Psoas muscle (tissue), 8 donors: ENCODE measurements around the gene SEMA4D. TPM values are rescaled to one million over a fixed set of nuclear protein-coding genes. Genes with fewer than 3 reads are reported as not detected.
"Not testable (repeated sequence)": the region's sequence is repeated elsewhere in the genome, so short reads cannot be mapped to it uniquely, and the experiment has no call there.

Experiments used
- ATAC-seq, 4 donors: fragments of 200-7000 bp; cut with Tn5 transposase; one replicate each; pipeline ENCODE4 v1.9.1; 2020; ENCODE audit warnings: moderate library complexity in 3 of 4, mild to moderate bottlenecking in 2 of 4
- DNase-seq, 2 donors: peaks; one replicate each; pipeline ENCODE4 v3.0.0-alpha.2; 2020
- H3K27ac ChIP-seq: fragments of 200-600 bp; one replicate; pipeline ENCODE4 v1.8.0; 2022
- H3K27me3 ChIP-seq, 3 donors: fragments of 200-600 bp in 1 of 3; one replicate each; pipeline versions ENCODE4 v1.6.1 to v1.8.0; 2013 to 2022; ENCODE audit warnings: low read length in 2 of 3, mild to moderate bottlenecking in 2 of 3, moderate library complexity in 1 of 3; ENCODE audit not compliant: insufficient read depth in 3 of 3
- H3K36me3 ChIP-seq, 2 donors: fragments of 200-600 bp in 1 of 2; one replicate each; pipeline versions ENCODE4 v1.6.1 to v1.8.0; 2013 to 2022; ENCODE audit warnings: low read depth in 1 of 2, mild to moderate bottlenecking in 1 of 2, moderate library complexity in 1 of 2; ENCODE audit not compliant: insufficient read depth in 1 of 2
- H3K4me1 ChIP-seq: fragments of 200-600 bp; one replicate; pipeline ENCODE4 v1.8.0; 2022
- H3K4me3 ChIP-seq: fragments of 200-600 bp; one replicate; pipeline ENCODE4 v1.8.0; 2022; ENCODE audit warnings: mild to moderate bottlenecking
- H3K9me3 ChIP-seq: fragments of 200-600 bp; one replicate; pipeline ENCODE4 v1.8.0; 2022
- WGBS, 3 donors: extraction: QIAGEN DNeasy Blood & Tissue Kit; methylation state at CpG; one replicate each; pipeline versions ENCODE4 v1.1.6 to v1.1.7; 2013; 5-methylcytosine and 5-hydroxymethylcytosine counted together
- intact Hi-C, 2 donors: fragments of 100-400 bp; cut with DNase I; formaldehyde crosslinking; loops; one replicate each; pipeline versions ENCODE4 v1.11.0 to v1.14.2; 2022
- polyA plus RNA-seq, 3 donors: library from polyadenylated mRNA; stranded (reverse); fragments of 200-250 nt; gene quantifications; one replicate each; pipeline ENCODE4 v1.2.3, GENCODE V29; 2013
- total RNA-seq, 4 donors: library from RNA; stranded (reverse); fragmentation: NEBNext Ultra II Directional in 2 of 4; extraction: Animal tissue kit (Norgen Biotek cat#: 25700) in 2 of 4; gene quantifications; one replicate each; pipeline versions ENCODE4 v1.2.1 to v1.2.4, GENCODE V29; 2021 to 2023
- TF ChIP-seq, protein P1 (sequence below): fragments of 200-600 bp; IDR thresholded peaks from one replicate; pipeline ENCODE4 v1.8.0; 2022; ENCODE audit warnings: antibody characterized with exemption
- donor health status: healthy with polysubstance abuse.
- donor health status: DM: no; HTN: no; CAD: no; lungs with moderate emphysema.
- donor health status: Bipolar disorder and iron deficiency.
- donor health status: healthy.
- donor health status: DM: yes; HTN: yes; CAD: no.
- donor health status: DM: no; HTN: no; CAD: no.
- donor health status: DM: no; HTN: no; CAD: no.
- donor health status: DM: yes; HTN: yes; CAD: no.

SEMA4D gene
- total and polyA plus RNA-seq, 7 donors: 9.3 to 111 (median 32.1) TPM

DNA sequence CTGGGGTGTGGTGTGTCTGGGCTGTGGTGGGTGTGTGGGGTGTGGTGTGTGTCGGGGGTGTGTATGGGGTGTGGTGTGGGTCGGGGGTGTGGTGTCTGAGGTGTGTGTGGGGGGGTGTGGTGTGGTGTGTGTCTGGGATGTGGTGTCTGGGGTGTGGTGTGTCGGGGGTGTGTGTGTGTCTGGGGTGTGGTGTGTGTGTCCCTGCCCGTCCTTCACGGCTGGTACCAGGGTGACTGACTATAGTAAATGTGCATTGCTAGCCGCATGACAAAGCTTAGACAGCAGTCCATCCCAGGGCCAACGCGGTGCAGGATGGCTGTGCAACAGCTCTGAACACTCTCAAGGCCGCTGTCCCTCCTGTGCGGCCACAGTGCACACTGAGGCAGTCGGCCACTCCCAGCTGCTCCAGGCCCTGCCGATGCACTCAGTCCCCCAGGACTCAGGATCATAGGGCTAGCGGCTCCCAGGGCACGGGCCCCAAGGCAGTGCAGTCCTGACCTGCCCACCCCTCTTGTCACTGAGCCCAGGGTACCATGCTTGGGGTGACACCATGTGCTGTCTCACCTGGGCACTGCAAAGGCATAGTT, 125.6 kb downstream of the SEMA4D start:
- DNase-seq: no peak
- intact Hi-C loops: no loop called here

DNA sequence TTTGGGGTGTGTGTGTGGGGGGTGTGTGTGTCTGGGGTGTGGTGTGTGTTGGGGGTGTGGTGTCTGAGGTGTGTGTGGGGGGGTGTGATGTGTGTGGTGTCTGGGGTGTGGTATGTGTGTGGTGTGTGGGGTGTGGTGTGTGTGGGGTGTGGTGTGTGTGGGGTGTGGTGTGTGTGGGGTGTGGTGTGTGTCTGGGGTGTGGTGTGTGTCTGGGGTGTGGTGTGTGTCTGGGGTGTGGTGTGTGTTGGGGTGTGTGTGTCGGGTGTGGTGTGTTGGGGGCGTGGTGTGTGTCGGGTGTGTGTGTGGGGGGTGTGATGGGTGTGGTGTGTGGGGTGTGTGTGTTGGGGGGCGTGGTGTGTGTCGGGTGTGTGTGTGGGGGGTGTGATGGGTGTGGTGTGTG, 126.1 kb downstream of the SEMA4D start:
- not testable (repeated sequence) for H3K9me3 ChIP-seq, DNase-seq

More for the DNA sequence above, 125.6 kb downstream of the SEMA4D start:
- Histone ChIP-seq H3K9me3 (no peaks in the 10 kb centered on the region), H3K4me1 (no peaks in the 10 kb centered on the region), H3K36me3 (peaks cover 0 to 26% of the 10 kb centered on the region in 2 donors), H3K4me3 (no peak overlapping the region), H3K27me3 (no peaks in the 10 kb centered on the region), H3K27ac (no peak overlapping the region)
- 77 to 79% (median 78%) methylated on average over 13 to 14 of the region's 14 CpGs for WGBS, 3 donors
- peak in 2 of 4 donors; percentile 23 to 32 for ATAC-seq
- TF ChIP-seq, protein P1, sequence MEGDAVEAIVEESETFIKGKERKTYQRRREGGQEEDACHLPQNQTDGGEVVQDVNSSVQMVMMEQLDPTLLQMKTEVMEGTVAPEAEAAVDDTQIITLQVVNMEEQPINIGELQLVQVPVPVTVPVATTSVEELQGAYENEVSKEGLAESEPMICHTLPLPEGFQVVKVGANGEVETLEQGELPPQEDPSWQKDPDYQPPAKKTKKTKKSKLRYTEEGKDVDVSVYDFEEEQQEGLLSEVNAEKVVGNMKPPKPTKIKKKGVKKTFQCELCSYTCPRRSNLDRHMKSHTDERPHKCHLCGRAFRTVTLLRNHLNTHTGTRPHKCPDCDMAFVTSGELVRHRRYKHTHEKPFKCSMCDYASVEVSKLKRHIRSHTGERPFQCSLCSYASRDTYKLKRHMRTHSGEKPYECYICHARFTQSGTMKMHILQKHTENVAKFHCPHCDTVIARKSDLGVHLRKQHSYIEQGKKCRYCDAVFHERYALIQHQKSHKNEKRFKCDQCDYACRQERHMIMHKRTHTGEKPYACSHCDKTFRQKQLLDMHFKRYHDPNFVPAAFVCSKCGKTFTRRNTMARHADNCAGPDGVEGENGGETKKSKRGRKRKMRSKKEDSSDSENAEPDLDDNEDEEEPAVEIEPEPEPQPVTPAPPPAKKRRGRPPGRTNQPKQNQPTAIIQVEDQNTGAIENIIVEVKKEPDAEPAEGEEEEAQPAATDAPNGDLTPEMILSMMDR: no peak

DNA sequence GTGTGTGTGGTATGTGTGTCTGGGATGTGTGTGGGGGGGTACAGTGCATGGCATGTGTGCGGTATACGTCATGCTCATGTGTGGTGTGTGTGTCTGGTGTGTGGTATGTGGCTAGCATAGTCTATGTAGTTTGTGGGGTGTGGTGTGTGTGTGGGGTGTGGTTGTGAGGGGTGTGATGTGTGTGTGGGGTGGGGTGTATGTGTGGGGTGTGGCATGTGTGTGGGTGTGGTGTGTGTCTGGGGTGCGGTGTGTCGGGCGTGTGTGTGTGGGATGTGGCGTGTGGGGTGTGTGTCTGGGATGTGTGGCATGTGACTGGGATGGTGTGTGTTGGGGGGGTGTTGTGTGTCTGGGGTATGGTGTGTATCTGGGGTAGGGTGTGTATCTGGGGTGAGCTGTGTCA, 127.3 kb downstream of the SEMA4D start:
- H3K27me3 ChIP-seq: no peaks in the 10 kb centered on the region
- ATAC-seq (no peak), DNase-seq (no peak)
- TF ChIP-seq, protein P1: no peak
- no peaks in the 10 kb centered on the region for H3K9me3 ChIP-seq
- no peaks in the 10 kb centered on the region for H3K4me1 ChIP-seq
- H3K27ac ChIP-seq: no peak overlapping the region
- WGBS, 3 donors: 91 to 98% (median 97%) methylated on average over 6 of the region's 6 CpGs
- peaks cover 0 to 18% of the 10 kb centered on the region in 2 donors for H3K36me3 ChIP-seq
- intact Hi-C loops: no loop called here
- no peak overlapping the region for H3K4me3 ChIP-seq

More for the DNA sequence above, 126.1 kb downstream of the SEMA4D start:
- H3K27me3 ChIP-seq, intact Hi-C loops, H3K4me3 ChIP-seq, H3K27ac ChIP-seq, H3K4me1 ChIP-seq, ATAC-seq: not testable (repeated sequence)
- WGBS, 3 donors: 89 to 100% (median 89%) methylated on average over 2 to 5 of the region's 5 CpGs
- H3K36me3 ChIP-seq: peaks cover 0 to 26% of the 10 kb centered on the region in 2 donors

DNA sequence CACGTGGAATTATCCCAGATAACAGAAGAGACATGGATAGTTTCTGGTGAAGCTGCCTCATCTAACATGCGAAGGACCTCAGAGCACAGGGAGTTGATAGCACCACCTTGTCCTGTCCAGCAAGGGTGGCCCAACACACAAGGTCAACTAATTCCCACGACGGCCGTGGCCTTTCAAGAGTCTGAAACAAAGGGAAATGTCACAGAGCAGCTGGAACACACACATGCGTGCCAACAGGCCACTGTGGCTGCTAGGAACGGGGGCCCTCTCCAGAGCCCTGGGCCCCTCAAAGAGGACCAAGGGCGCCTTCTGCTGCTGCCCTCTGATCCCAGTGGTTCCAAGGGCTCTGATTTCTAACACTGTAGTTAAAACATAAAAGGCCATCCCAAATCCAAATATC, 128.9 kb downstream of the SEMA4D start:
- H3K4me1 ChIP-seq: no peaks in the 10 kb centered on the region
- TF ChIP-seq, protein P1: no peak
- H3K36me3 ChIP-seq: peaks cover 0 to 18% of the 10 kb centered on the region in 2 donors
- WGBS, 3 donors: 79 to 87% (median 85%) methylated on average over 8 of the region's 8 CpGs
- no peak for DNase-seq
- H3K9me3 ChIP-seq: no peaks in the 10 kb centered on the region
- no peak for ATAC-seq
- no peak overlapping the region for H3K4me3 ChIP-seq
- no peaks in the 10 kb centered on the region for H3K27me3 ChIP-seq
- no peak overlapping the region for H3K27ac ChIP-seq
- intact Hi-C loops: no loop called here

DNA sequence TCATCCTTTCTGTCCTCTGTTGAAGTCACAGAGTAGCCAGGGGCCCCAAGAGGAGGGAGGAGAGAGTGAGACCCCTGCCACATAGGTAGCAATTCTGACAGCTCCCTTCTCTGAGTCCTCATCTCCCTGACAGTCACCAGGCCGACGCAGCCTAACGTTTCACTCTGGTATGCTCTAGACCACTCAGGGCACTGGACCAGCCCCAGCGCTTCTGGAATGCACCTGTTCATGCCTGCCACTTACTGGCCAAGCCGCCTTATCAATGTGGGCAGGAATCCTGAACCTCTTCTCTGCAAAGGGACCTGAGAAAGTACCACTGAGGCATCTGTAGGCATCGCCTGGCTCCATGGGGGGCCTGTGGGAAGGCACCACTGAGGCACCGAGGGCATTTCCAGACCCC, 129.4 kb downstream of the SEMA4D start:
- WGBS, 3 donors: 68 to 86% (median 81%) methylated on average over 7 of the region's 7 CpGs

More for the DNA sequence above, 129.4 kb downstream of the SEMA4D start:
- intact Hi-C loops: no loop called here
- TF ChIP-seq, protein P1: no peak
- Histone ChIP-seq H3K27ac (no peak overlapping the region), H3K4me3 (no peak overlapping the region), H3K9me3 (no peaks in the 10 kb centered on the region), H3K4me1 (no peaks in the 10 kb centered on the region), H3K27me3 (no peaks in the 10 kb centered on the region), H3K36me3 (peaks cover 0 to 22% of the 10 kb centered on the region in 2 donors)
- ATAC-seq (no peak), DNase-seq (no peak)
